SU-DHL-6 (cell line): ENCODE results near the gene CDC42EP3.

Source experiments
- H2AFZ ChIP-seq: fragments of 200-600 bp; sonication (generic); 2 replicates; pipeline ENCODE4 v1.6.1; 2014; ENCODE audit warnings: low read depth, mild to moderate bottlenecking, moderate library complexity, mixed read lengths, antibody characterized with exemption, low read length; ENCODE audit not compliant: severe bottlenecking
- H3F3A ChIP-seq: fragments of 200-600 bp; shearing (Covaris generic); 2 replicates; pipeline ENCODE4 v1.6.0; 2016; ENCODE audit warnings: antibody characterized with exemption, mild to moderate bottlenecking; ENCODE audit not compliant: insufficient read depth
- H3K27ac ChIP-seq: fragments of 200-600 bp; sonication (generic); 2 replicates; pipeline ENCODE4 v1.5.1; 2016; ENCODE audit warnings: low read depth, mild to moderate bottlenecking, low read length, moderate library complexity, mixed read lengths
- H3K27me3 ChIP-seq: fragments of 200-600 bp; sonication (generic), shearing (Covaris generic); 2 replicates; pipeline ENCODE4 v1.6.0; 2014; ENCODE audit warnings: mild to moderate bottlenecking, low read length
- H3K36me3 ChIP-seq: fragments of 200-600 bp; sonication (generic); 2 replicates; pipeline ENCODE4 v1.6.1; 2014; ENCODE audit warnings: mild to moderate bottlenecking, low read length, mixed read lengths
- H3K4me2 ChIP-seq: fragments of 300-600, 200-600 bp; shearing (Covaris generic), sonication (generic); 2 replicates; pipeline ENCODE4 v1.6.0; 2014; ENCODE audit warnings: low read length, low read depth, mild to moderate bottlenecking; ENCODE audit not compliant: poor library complexity, severe bottlenecking
- H3K4me3 ChIP-seq: fragments of 200-600 bp; sonication (generic); 2 replicates; pipeline ENCODE4 v1.5.1; 2014; ENCODE audit warnings: antibody characterized with exemption, low read length, mild to moderate bottlenecking, mixed read lengths; ENCODE audit not compliant: insufficient read depth, poor library complexity, severe bottlenecking
- H3K79me2 ChIP-seq: fragments of 200-600 bp; sonication (generic); 2 replicates; pipeline ENCODE4 v1.6.1; 2014; ENCODE audit warnings: mild to moderate bottlenecking, low read length, moderate library complexity; ENCODE audit not compliant: insufficient read depth
- H3K9ac ChIP-seq: fragments of 200-600 bp; sonication (generic); 2 replicates; pipeline ENCODE4 v1.7.0; 2014; ENCODE audit warnings: mild to moderate bottlenecking, low read length
- H3K9me2 ChIP-seq: fragments of 200-600 bp; sonication (generic); replicated peaks from 2 replicates; pipeline ENCODE4 v1.6.1; 2014; ENCODE audit warnings: low read length; ENCODE audit not compliant: insufficient read depth
- H3K9me3 ChIP-seq: fragments of 200-600 bp; sonication (generic); 2 replicates; pipeline ENCODE4 v1.6.1; 2014; ENCODE audit warnings: low read length, mixed read lengths; ENCODE audit not compliant: insufficient read depth
- H4K20me1 ChIP-seq: fragments of 200-600 bp; sonication (generic); 2 replicates; pipeline ENCODE4 v1.6.1; 2014; ENCODE audit warnings: low read depth, mild to moderate bottlenecking, antibody characterized with exemption, low read length, moderate library complexity, mixed read lengths
- CTCF ChIP-seq: fragments of 200-600 bp; sonication (generic); IDR thresholded peaks from one replicate; pipeline ENCODE4 v1.5.1; 2017; ENCODE audit warnings: antibody characterized with exemption, mild to moderate bottlenecking, low read length, moderate library complexity; ENCODE audit not compliant: insufficient read depth, poor library complexity, severe bottlenecking
- EZH2phosphoT487 ChIP-seq: fragments of 200-600 bp; sonication (generic), shearing (Covaris generic); conservative IDR thresholded peaks from 2 replicates; pipeline ENCODE4 v1.6.1; 2018; ENCODE audit warnings: mild to moderate bottlenecking, antibody characterized with exemption, low read length, moderate library complexity, mixed read lengths

The CDC42EP3 gene

GRCh38 chr2:37684809-37685208 is 13.4 kb upstream of the CDC42EP3 start:
- Histone ChIP-seq H3K36me3 (no peaks in the 10 kb centered on the region), H3K9me3 (no peaks in the 10 kb centered on the region), H2AFZ (no peak overlapping the region), H3K4me3 (no peak overlapping the region), H3K27ac (no peak overlapping the region), H3K79me2 (no peaks in the 10 kb centered on the region), H4K20me1 (no peaks in the 10 kb centered on the region), H3K27me3 (no peaks in the 10 kb centered on the region), H3K4me2 (no peak overlapping the region), H3K9ac (no peak overlapping the region), H3F3A (no peaks in the 10 kb centered on the region), H3K9me2 (no peaks in the 10 kb centered on the region)
- TF ChIP-seq EZH2phosphoT487, result no peak
- TF ChIP-seq CTCF, result no peak

- no peak overlapping the region for H3K27ac ChIP-seq
- H3K9me2 ChIP-seq, result no peaks in the 10 kb centered on the region
- H3K36me3 ChIP-seq, result no peaks in the 10 kb centered on the region
- H3K9ac ChIP-seq, result no peak overlapping the region
- H4K20me1 ChIP-seq, result no peaks in the 10 kb centered on the region
- H3K27me3 ChIP-seq, result no peaks in the 10 kb centered on the region
- no peaks in the 10 kb centered on the region for H3K9me3 ChIP-seq
- H3F3A ChIP-seq, result no peaks in the 10 kb centered on the region
- no peak overlapping the region for H3K4me3 ChIP-seq
- TF ChIP-seq CTCF (no peak), EZH2phosphoT487 (no peak)
- no peaks in the 10 kb centered on the region for H3K79me2 ChIP-seq
- H3K4me2 ChIP-seq, result no peak overlapping the region
- no peak overlapping the region for H2AFZ ChIP-seq
Observed at GRCh38 chr2:37683921-37684780, 12.7 kb upstream of the CDC42EP3 start.

GRCh38 chr2:37683241-37683640 is 11.8 kb upstream of the CDC42EP3 start:
- Histone ChIP-seq H3K4me3 (no peak overlapping the region), H3K27ac (no peak overlapping the region), H2AFZ (no peak overlapping the region)

More at GRCh38 chr2:37683241-37683640, 11.8 kb upstream of the CDC42EP3 start:
- no peaks in the 10 kb centered on the region for H4K20me1 ChIP-seq
- H3K36me3 ChIP-seq, result no peaks in the 10 kb centered on the region
- H3K27me3 ChIP-seq, result no peaks in the 10 kb centered on the region
- no peak overlapping the region for H3K4me2 ChIP-seq
- no peak overlapping the region for H3K9ac ChIP-seq
- H3K9me2 ChIP-seq, result no peaks in the 10 kb centered on the region
- no peaks in the 10 kb centered on the region for H3K9me3 ChIP-seq
- TF ChIP-seq EZH2phosphoT487 (no peak), CTCF (no peak)
- no peaks in the 10 kb centered on the region for H3K79me2 ChIP-seq
- H3F3A ChIP-seq, result no peaks in the 10 kb centered on the region
